H1 (cell line): ENCODE measurements around the gene PLEKHN1. TPM values are rescaled to one million over a fixed set of nuclear protein-coding genes. Genes with fewer than 3 reads are reported as not detected.

Source experiments
- CBX5 ChIP-seq: fragments of 300-800, 300-1000 bp; sonication (generic); IDR thresholded peaks from 2 replicates; pipeline ENCODE4 v1.7.1; 2016; ENCODE audit warnings: antibody characterized with exemption, low read length, low read depth
- SP2 ChIP-seq: IDR thresholded peaks from 2 replicates; pipeline ENCODE4 v1.6.1; 2012; ENCODE audit warnings: mild to moderate bottlenecking, low read length, inconsistent platforms
- polyA plus RNA-seq, 7 experiments: library from polyadenylated mRNA; depleted of rRNA in 3 of 7; stranded (reverse) in 5 of 7; unstranded in 2 of 7; fragments of >200 nt in 5 of 7; fragments of 200-250 nt in 2 of 7; gene quantifications; 1 replicate in 5 of 7; 2 replicates in 1 of 7; 4 replicates in 1 of 7; pipeline versions ENCODE4 v1.2.1 to v1.2.3, GENCODE V29; 2011 to 2013; ENCODE audit warnings: missing spikeins in 2 of 7, mixed read lengths in 2 of 7
- total RNA-seq: library from RNA; stranded (reverse); fragmentation: NEBNext Ultra II Directional; extraction: Animal tissue kit (Norgen Biotek cat#: 25700); gene quantifications from 2 replicates; pipeline ENCODE4 v1.2.1, GENCODE V29; 2021
- TF ChIP-seq, protein P1 (sequence below): IDR thresholded peaks from 2 replicates; pipeline ENCODE4 v1.6.1; 2012; ENCODE audit warnings: inconsistent platforms

Gene PLEKHN1
- total and polyA plus RNA-seq, 2 of the 8 experiments (the other 6 are each of a cell fraction or from before 2014, with no cell fraction given), result 0.39 to 1.5 TPM

DNA sequence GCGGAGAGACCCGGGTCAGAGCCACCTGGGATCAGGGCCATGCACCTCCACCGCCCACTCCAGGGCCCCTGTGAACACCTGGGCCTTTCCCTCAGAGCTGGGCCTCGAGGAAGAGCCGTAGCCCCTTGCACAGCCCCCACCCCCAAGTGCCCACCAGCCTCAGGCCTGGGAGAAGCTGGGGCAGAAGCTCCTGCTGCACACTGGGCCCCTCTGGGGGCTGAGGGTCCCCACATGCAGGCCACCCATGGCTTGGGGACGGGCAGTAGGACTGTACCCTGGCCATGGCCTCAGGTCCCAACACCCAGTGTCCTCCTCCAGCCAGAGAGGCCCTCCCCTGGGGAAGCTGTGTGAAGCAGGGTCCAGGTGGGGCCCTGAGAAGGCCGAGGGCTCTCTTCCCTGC, 13.7 kb upstream of the PLEKHN1 start (continued):
- TF ChIP-seq CBX5 (no peak), SP2 (no peak)
- TF ChIP-seq, protein P1, sequence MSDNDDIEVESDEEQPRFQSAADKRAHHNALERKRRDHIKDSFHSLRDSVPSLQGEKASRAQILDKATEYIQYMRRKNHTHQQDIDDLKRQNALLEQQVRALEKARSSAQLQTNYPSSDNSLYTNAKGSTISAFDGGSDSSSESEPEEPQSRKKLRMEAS, result no peak
